NCI-H2227 (cell line): ENCODE results near the gene PPARD.
A peak's percentile ranks its signal among the peaks of the same experiment; 100 is the strongest.
"Not testable (repeated sequence)": the region's sequence is repeated elsewhere in the genome, so short reads cannot be mapped to it uniquely, and the experiment has no call there.

Source experiments
- DNase-seq: peaks from one replicate; lab custom pipeline; 2025; ENCODE audit not compliant: unreplicated experiment; lab: John Stamatoyannopoulos, UW

Gene PPARD

GRCh38 chr6:35378261-35378660 is 35.9 kb downstream of the PPARD start:
- no peak for DNase-seq

GRCh38 chr6:35381132-35381531 is 38.8 kb downstream of the PPARD start:
- DNase-seq: no peak

GRCh38 chr6:35382015-35382414 is 39.7 kb downstream of the PPARD start:
- no peak for DNase-seq

DNA sequence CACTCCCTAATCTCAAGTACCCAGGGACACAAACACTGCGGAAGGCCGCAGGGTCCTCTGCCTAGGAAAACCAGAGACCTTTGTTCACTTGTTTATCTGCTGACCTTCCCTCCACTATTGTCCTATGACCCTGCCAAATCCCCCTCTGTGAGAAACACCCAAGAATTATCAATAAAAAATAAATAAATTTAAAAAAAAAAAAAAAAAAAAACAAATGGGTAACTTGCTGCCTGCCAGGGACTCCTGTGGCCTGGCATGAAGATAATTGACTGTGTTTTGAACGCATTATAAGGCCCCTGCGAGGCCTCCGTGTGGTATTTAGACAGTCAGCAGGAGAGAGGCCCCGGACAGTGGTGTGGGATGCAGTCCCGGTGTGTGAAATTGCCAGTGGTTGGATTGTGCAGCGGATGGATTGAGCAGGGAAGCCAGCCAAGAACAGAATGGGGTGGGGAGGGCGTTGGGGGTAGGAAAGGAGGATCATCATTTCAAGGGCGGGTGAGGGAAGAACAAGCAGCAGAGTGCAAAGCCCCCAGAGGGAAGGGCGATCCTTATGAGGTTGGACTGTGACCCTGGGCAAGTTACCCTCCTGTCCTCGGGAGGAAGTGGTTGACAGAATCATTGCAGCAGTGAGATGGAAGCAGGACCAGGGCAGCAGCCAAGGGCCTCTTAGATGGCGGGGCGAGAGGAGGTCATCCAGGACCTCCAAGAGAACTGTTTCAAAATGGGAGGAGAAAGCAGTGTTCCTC is 43.3 kb downstream of the PPARD start:
- DNase-seq: peak; percentile 18

DNA sequence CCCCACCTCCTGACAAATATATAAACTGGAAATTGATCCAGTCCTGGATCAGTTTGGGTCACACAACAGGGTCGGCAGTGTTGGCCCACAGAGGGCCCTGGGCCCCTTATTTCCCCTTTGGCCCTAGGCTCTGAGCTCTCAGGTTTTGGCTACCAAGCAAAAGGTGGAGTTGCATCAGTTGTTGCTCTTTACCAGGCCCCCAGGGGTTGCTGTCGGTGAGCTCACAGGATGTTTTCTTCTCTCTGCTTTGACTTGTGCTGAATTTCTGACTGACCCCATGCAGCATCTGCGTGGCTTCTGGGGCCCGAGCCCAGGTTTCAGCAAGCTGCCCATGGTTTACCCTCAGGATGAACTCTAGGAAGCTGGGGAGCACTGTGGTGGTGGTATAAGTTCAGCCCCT is 44.6 kb downstream of the PPARD start:
- DNase-seq: no peak

GRCh38 chr6:35388030-35388429 is 45.7 kb downstream of the PPARD start:
- DNase-seq: no peak

- no peak for DNase-seq
These were observed 46.5 kb downstream of the PPARD start for GRCh38 chr6:35388772-35389352.

DNA sequence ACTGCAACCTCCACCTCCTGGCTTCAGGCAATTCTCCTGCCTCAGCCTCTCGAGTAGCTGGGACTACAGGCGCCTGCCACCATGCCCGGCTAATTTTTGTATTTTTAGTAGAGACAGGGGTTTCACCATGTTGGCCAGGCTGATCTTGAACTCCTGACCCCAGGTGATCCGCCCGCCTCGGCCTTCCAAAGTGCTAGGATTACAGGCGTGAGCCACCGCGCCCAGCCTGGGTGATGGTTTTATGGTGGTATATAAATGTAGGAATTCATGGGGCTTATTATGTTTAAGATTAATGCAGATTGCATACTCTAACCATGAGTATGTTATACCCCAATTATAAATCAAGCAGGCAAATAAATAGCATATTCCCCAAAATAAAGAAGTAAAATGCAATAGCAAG is 47.0 kb downstream of the PPARD start:
- DNase-seq: not testable (repeated sequence)

GRCh38 chr6:35391240-35391968 is 49.0 kb downstream of the PPARD start:
- DNase-seq: no peak

DNA sequence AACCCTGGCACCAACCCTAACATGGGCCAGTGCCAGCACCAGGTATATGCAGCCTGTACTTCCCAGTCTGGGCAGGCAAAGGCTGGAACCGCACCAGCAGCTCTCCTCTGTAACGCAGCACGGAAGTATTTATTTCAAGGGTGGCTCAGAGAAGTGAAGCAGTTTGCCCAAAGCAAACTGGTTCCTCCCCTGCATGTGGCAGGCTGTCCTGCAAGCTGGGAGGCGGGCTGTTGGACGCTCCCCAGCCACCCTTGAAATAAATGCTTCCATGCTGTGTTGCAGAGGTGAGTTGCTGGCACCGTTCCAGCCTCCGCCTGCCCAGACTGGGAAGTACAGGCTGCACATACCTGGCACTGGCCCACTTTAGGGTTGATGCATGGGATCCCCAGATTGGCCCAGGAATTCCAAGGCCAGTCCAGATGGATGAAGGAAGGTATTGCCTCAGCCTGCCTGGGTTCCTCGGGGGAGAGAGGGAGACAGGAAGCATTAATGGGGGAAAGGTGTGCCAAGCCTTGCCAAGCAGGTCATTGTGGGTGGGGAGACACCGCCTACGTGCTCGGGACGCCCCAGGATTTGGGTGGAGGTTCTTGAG is 49.8 kb downstream of the PPARD start:
- peak; percentile 18 for DNase-seq

DNA sequence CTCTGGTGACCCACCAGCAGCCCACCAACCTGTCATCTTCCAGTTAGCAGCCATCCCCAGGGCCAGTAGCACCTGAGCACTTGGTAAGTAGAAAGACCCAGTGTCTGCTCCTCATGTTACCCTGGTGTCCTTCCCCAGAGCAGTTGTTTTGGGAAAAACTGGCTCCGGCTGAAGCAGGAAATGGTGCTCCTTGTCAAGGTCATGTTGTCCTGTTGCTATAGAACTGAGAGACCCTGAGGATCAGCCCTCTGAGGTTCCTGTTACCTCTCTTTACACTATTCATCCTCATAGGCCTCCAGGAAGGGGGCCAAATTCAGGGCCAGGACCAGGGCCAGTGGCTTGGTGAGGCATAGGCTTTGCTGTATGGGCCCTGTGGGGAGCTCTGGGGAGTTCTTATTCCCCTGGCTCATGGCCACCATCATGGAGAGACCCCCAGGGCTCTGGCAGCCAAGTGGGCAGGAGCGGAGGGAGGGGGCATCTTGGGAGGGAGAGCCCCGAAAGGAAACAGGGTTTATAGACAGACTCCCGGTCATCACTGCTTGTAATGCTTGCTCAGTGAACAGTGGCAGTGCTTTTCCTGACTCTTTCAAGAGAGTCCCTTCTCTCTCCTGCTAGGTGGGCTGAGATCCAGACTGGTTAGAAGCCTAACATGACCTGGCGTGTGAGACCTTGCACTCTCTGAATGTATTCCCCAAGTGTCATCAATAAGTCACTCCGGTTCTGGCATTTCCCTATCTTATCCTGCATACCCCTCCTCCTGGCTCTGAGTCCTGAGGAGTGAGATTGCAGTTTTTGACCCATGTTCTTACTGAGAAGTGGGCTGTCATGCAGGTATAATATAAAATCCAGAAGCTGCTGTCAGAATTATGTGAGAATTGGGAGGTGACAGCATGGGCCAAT is 50.7 kb downstream of the PPARD start:
- no peak for DNase-seq

DNA sequence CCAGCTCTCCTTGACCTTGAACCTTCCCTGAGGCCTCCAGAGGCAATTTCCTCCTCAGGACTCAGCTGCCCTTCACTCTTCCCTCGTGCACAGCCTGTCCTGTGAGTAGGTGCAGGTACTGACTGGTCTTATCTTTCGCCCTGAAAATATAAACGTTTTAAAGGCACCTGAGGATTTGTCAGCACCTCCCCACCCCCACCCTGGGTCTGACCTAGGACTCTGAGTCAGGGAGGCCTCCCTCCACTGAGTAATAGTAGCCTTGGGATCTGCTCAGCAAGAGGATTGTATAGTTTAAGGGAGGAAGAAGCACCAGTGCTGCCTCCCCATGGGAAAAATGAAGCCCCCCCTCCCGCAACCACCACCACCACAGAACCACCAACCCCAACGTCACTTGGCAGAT is 54.6 kb downstream of the PPARD start:
- no peak for DNase-seq

- no peak for DNase-seq
These were observed 55.6 kb downstream of the PPARD start for GRCh38 chr6:35397806-35398418.

DNA sequence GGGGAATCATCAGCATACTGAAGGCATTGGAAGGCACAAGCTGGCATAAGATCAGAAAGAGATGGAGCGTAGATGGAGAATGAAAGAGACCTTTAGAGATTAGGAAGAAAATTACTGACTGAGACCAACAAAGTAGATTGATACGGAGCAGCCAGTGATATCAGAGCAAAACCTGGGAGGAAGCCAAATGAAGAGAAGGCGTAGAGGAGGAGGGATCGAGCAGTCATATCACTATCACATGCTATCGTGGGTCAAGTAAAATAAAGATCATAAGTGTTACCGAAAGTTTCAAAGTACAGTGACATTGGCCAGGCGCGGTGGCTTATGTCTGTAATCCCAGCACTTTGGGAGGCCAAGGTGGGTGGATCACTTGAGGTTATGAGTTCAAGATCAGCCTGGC is 56.2 kb downstream of the PPARD start:
- no peak for DNase-seq

DNA sequence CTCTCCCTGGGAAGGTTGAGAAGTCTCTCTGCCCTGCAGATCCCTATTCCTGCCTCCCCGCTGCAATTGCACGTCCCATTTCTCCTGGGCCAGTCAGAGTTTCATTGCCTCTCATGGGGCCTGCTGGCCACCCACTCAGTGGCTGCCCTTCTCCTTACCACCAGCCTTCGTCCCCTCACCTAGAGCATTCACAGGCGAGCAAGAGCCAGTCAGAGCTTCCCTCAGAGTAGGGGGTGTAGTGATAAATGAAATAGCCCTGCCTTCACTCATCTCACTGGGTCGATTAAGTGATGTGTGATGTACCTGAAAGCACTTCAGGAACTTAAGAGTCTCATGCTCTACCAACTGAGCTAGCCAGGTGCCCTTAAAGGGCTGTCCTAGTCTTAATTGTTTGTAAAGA is 57.8 kb downstream of the PPARD start:
- DNase-seq: no peak

GRCh38 chr6:35400901-35401311 is 58.5 kb downstream of the PPARD start:
- DNase-seq: no peak

- DNase-seq: no peak
These were observed 59.2 kb downstream of the PPARD start for GRCh38 chr6:35401514-35401913.

DNA sequence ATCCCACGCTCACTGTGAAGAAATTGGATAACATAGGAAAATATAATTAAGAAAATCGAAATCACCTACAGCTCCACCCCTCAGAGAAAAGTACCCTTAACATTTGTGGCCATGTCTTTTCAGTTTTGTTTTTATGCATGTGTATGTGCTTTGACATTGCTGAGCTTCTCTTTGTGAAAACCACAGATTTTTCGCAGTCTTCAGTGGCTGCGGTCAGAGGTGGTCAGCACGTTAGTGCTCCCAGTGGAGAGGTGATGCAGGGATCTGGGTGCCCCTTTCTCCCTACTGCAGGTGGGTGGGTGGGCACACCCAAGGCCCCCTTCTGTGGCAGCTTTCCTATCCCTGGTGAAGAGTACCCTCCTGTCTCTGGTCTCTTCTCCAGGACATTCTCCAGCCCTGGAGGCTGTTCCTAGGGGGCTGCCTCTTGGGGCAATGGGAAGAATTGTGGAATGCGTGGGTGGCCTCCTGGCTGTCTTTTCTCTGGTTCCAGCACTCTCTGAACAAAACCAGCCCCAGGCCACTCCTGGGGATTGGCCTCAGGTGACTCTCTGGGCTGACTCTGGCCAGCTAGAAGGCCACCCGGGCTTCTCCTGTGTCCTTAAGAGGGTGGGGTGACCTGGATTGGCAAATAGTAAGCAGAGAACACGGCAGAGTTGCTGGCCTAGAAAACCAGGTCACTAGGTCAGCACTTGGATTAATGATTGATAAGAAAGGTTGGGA is 59.9 kb downstream of the PPARD start:
- DNase-seq: no peak

DNA sequence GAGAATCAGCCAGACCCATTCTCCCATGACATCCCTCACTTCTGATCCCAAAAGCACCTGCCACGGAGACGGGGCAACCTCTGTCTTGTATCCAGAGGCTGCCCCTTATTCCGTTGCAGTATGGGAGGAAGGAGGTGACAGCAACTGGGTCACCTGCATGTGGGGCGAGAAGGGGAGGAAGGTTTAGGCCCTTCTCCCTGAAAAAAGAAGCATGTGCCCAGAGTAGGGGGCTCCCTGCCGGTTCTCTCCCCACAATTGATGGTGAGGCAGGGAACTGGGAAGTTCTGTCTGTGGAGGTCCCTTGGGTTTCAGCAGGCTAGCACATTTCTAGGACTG is 60.5 kb downstream of the PPARD start:
- no peak for DNase-seq
